PFSK-1 (cell line): ENCODE data around the gene CADM4.

Experiments
- FOXP2 ChIP-seq: optimal IDR thresholded peaks from 2 replicates; pipeline ENCODE3; 2011; ENCODE audit warnings: borderline replicate concordance, control low read depth, inconsistent platforms; ENCODE audit not compliant: insufficient read depth; ENCODE audit errors: extremely low read length, extremely low read depth
- POLR2AphosphoS5 ChIP-seq: IDR thresholded peaks from 2 replicates; pipeline ENCODE4 v1.6.1; 2012; ENCODE audit warnings: low read depth, mild to moderate bottlenecking, control low read depth, low read length, moderate library complexity
- SIN3A ChIP-seq: IDR thresholded peaks from 2 replicates; pipeline ENCODE4 v1.6.1; 2012; ENCODE audit warnings: mild to moderate bottlenecking, low read length, moderate library complexity, borderline replicate concordance; ENCODE audit not compliant: insufficient read depth
- TAF1 ChIP-seq: IDR thresholded peaks from 2 replicates; pipeline ENCODE4 v1.6.1; 2012; ENCODE audit warnings: low read length, control low read depth, borderline replicate concordance; ENCODE audit not compliant: insufficient read depth
- TF ChIP-seq, protein P1 (sequence below), 2 experiments: IDR thresholded peaks; 2 replicates each; pipeline versions ENCODE4 v1.6.1 to v1.8.0; 2011 to 2012; ENCODE audit warnings: low read depth in 2 of 2, low read length in 2 of 2, control low read depth in 1 of 2, inconsistent platforms in 1 of 2, mild to moderate bottlenecking in 1 of 2, moderate library complexity in 1 of 2; ENCODE audit not compliant: insufficient read depth in 1 of 2

Gene CADM4

DNA sequence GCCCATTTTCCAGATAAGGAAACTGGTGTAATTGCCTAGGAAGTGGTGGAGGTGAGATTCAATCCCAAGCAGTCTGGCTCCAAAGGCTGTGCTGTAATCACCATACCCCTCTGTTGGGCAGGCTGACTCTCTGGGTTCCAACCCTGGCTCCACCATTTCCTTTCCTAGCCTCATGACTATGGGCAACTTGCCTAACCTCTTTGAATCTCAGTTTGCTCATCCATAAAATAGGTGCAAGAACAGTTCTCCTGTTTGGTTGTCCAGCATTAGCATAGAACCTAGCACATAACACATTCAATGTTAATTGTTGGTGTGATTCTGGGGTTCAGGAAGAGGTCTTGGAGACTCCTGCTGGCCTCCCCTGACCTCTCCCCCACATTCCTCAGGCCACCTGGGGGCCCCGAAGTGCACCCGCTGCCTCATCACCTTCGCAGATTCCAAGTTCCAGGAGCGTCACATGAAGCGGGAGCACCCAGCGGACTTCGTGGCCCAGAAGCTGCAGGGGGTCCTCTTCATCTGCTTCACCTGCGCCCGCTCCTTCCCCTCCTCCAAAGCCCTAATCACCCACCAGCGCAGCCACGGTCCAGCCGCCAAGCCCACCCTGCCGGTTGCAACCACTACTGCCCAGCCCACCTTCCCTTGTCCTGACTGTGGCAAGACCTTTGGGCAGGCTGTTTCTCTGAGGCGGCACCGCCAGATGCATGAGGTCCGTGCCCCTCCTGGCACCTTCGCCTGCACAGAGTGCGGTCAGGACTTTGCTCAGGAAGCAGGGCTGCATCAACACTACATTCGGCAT, 41.0 kb downstream of the CADM4 start:
- TF ChIP-seq SIN3A = no peak
- TF ChIP-seq TAF1 = no peak
- no peak for TF ChIP-seq FOXP2
- TF ChIP-seq, protein P1, sequence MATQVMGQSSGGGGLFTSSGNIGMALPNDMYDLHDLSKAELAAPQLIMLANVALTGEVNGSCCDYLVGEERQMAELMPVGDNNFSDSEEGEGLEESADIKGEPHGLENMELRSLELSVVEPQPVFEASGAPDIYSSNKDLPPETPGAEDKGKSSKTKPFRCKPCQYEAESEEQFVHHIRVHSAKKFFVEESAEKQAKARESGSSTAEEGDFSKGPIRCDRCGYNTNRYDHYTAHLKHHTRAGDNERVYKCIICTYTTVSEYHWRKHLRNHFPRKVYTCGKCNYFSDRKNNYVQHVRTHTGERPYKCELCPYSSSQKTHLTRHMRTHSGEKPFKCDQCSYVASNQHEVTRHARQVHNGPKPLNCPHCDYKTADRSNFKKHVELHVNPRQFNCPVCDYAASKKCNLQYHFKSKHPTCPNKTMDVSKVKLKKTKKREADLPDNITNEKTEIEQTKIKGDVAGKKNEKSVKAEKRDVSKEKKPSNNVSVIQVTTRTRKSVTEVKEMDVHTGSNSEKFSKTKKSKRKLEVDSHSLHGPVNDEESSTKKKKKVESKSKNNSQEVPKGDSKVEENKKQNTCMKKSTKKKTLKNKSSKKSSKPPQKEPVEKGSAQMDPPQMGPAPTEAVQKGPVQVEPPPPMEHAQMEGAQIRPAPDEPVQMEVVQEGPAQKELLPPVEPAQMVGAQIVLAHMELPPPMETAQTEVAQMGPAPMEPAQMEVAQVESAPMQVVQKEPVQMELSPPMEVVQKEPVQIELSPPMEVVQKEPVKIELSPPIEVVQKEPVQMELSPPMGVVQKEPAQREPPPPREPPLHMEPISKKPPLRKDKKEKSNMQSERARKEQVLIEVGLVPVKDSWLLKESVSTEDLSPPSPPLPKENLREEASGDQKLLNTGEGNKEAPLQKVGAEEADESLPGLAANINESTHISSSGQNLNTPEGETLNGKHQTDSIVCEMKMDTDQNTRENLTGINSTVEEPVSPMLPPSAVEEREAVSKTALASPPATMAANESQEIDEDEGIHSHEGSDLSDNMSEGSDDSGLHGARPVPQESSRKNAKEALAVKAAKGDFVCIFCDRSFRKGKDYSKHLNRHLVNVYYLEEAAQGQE (IDR thresholded peaks at IDR 0.05; ENCODE audit: insufficient read depth in 1 of 2, low read depth in 2 of 2, low read length in 2 of 2) = no peak
- no peak for TF ChIP-seq POLR2AphosphoS5

DNA sequence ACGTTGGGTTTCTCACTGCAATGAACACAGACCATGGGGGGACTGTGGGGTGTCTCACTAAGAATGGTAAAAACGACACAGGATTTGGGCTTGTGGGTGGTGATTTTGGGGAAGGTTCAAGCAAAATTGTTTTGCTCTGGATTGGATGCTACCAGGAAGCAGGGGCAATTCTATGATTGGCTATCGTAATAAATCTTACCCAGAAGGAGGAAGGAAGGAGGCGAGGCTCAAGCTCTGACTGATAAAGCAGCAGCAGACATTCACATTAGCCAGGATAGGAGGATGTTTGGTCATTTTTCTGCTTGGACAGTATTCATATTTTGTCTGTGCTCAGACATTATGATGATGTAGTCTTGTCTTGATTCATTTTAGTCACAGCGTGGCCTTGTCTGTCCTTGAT, 41.8 kb downstream of the CADM4 start:
- TF ChIP-seq TAF1 (no peak), FOXP2 (no peak), SIN3A (no peak), POLR2AphosphoS5 (no peak)

DNA sequence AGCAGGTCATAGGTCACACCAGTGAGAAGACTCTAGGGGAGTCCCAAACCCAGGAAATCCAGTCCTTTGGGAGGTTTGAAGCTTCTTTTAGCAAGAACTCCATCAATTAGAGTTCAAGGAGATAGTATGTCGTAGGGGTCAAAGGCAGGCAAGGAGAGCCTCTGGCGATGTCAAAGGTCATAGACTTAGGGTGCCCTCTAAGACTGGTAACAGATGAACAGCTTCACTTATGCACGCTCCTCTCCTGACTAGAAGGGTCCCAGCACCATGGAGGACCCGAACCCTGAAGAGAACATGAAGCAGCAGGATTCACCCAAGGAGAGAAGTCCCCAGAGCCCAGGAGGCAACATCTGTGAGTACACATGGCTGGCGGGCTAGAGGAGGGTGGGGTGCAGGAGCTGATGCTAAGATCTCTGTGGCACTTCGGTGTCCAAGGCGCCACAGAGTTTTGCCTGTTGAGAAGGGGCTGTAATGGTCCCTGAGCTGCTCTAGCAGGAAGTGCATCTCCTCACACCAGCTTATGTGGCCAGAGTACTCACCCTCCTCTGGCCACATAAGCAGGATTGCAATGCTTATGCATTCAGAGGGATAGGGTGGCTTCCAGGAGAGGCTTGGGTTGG, 42.7 kb downstream of the CADM4 start:
- TF ChIP-seq TAF1 (no peak), FOXP2 (no peak), SIN3A (no peak), POLR2AphosphoS5 (no peak)
- TF ChIP-seq, protein P1 (IDR thresholded peaks at IDR 0.05; ENCODE audit: insufficient read depth in 1 of 2, low read depth in 2 of 2, low read length in 2 of 2) = no peak

DNA sequence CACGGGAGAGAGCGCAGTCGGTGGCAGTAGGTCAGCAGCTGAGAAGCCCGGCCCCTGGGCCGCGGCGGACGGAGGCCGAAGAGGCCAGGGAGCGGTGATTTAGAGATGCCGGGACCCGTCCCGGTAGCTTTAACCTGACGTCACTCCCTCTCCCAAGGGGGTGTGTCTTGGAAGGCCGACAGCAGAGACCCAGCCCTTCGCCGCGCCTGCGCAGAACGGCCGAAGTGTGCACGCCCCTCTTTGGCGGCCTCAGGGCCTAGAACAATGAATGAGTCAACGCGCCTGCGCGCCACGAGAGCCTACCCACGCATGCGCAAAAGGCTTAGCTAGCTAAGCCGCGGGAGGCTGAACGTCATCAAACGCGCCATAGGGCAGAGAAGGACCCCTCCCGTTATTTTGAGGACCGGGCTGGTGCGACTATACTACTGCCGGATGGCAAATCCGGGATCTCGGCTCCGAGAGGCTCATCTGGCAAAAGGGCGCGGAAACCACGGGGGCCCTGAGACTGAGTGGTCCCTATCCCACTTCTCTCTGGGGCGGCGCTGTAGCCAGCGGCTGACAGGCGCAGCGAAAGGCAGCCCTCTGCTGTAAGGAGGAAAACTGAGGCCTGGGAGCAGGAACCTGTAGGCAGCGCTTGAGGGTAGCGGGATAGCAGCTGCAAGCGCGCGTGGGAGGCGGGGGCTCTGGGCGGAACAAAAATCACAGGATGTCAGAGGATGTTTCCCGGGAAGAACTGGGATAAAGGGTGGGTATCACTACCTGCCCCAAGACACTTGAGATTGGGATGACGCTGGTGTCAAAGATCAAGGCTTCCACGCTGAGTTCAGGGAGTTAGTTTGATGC, 43.4 kb downstream of the CADM4 start, which contains the start of the genes IRGQ and ZNF576:
Gene IRGQ, minus strand, starts transcription at position 136 of the 843 bp plus-strand sequence. CDS start 796 bp downstream, outside the sequence.
Gene ZNF576, plus strand, starts transcription at position 597 of the 843 bp plus-strand sequence. CDS start 514 bp downstream, outside the sequence.
- TF ChIP-seq SIN3A = peak; percentile 79; the same call in 1 of the 2 replicates
- peak; percentile 52; the same call in 1 of the 2 replicates for TF ChIP-seq POLR2AphosphoS5
- peak; percentile 36 for TF ChIP-seq FOXP2
- TF ChIP-seq, protein P1 (IDR thresholded peaks at IDR 0.05; ENCODE audit: insufficient read depth in 1 of 2, low read depth in 2 of 2, low read length in 2 of 2) = no peak

DNA sequence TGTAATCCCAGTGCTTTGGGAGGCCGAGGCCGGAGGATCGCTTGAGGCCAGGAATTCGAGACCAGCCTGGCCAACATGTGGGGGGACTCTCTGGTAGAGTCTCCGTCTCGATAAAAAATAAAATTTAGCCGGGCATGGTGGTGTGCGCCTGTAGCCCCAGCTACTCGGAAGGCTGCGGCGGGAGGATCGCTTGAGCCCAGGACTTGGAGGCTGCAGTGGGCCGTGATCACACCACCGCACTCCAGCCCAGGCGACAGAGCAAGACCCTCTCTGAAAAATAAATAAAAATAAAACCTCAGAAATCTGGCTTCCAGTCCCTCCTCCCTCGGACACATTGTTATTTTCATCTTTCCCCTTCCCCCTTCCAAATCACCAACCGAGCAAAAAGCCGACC, 44.0 kb downstream of the CADM4 start:
- TF ChIP-seq, protein P1 (IDR thresholded peaks at IDR 0.05; ENCODE audit: insufficient read depth in 1 of 2, low read depth in 2 of 2, low read length in 2 of 2) = no peak
- TF ChIP-seq SIN3A (no peak), FOXP2 (no peak), POLR2AphosphoS5 (no peak), TAF1 (no peak)
